Esophagus squamous epithelium (tissue), 4 donors: ENCODE data around the gene C3AR1.

Experiments
- POLR2A ChIP-seq, 4 donors: fragments of 450-650 bp; IDR thresholded peaks; one replicate each; pipeline ENCODE4 v1.6.1; 2017; ENCODE audit warnings: antibody characterized with exemption in 4 of 4, mild to moderate bottlenecking in 4 of 4, moderate library complexity in 3 of 4
- TF ChIP-seq, protein P1 (sequence below), 6 experiments: fragments of 450-650 bp in 4 of 6; fragments of 200-600 bp in 2 of 6; sonication (generic) in 2 of 6; IDR thresholded peaks; one replicate each; pipeline ENCODE4 v1.5.1; 2016 to 2019; ENCODE audit warnings: antibody characterized with exemption in 6 of 6, mild to moderate bottlenecking in 4 of 6, moderate library complexity in 4 of 6

DNA sequence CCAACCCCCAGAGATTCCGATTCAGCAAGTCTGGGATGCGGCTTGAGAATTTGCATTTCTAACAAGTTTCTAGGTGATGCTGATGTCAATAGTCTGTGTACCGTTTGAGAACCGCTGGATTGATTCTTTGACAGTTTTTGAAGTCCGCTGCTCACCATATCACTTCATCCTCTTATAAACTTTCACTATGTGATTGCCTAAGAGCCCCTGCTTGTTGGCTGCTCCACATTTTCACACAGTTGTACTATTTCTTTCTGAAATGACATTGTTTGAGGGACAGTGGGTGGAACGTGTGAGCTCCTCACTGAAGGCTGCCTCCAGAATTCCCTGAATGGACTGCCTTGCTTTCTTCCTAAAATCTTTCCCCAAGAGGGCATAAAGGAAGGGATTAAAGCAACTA is 7.7 kb downstream of the C3AR1 start:
- TF ChIP-seq, protein P1, sequence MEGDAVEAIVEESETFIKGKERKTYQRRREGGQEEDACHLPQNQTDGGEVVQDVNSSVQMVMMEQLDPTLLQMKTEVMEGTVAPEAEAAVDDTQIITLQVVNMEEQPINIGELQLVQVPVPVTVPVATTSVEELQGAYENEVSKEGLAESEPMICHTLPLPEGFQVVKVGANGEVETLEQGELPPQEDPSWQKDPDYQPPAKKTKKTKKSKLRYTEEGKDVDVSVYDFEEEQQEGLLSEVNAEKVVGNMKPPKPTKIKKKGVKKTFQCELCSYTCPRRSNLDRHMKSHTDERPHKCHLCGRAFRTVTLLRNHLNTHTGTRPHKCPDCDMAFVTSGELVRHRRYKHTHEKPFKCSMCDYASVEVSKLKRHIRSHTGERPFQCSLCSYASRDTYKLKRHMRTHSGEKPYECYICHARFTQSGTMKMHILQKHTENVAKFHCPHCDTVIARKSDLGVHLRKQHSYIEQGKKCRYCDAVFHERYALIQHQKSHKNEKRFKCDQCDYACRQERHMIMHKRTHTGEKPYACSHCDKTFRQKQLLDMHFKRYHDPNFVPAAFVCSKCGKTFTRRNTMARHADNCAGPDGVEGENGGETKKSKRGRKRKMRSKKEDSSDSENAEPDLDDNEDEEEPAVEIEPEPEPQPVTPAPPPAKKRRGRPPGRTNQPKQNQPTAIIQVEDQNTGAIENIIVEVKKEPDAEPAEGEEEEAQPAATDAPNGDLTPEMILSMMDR (IDR thresholded peaks at IDR 0.05), result no peak
- no peak for TF ChIP-seq POLR2A (IDR thresholded peaks at IDR 0.05)
